GM18517 (cell line): Measurements from ENCODE around the gene SHC3.

ENCODE experiments used
- ATAC-seq: cut with Tn5 transposase; IDR thresholded peaks from one replicate; pipeline ENCODE4 v1.9.1; 2021; ENCODE audit warnings: mild to moderate bottlenecking, moderate library complexity; ENCODE audit not compliant: unreplicated experiment

SHC3 gene

GRCh38 chr9:89060790-89061189 lies 117.8 kb downstream of the SHC3 start:
- ATAC-seq = no peak

- ATAC-seq = no peak
Measured at GRCh38 chr9:89059925-89060506, 118.6 kb downstream of the SHC3 start.

- no peak for ATAC-seq
Measured at GRCh38 chr9:89058906-89059305, 119.7 kb downstream of the SHC3 start.

- ATAC-seq = no peak
Measured at GRCh38 chr9:89054865-89055495, 123.6 kb downstream of the SHC3 start.

GRCh38 chr9:89053301-89053700 lies 125.3 kb downstream of the SHC3 start:
- no peak for ATAC-seq

GRCh38 chr9:89052470-89053097 lies 126.0 kb downstream of the SHC3 start:
- ATAC-seq = no peak

- ATAC-seq = no peak
Measured at GRCh38 chr9:89051421-89052025, 127.1 kb downstream of the SHC3 start.

- no peak for ATAC-seq
Measured at GRCh38 chr9:89049646-89050045, 129.0 kb downstream of the SHC3 start.

- ATAC-seq = no peak
Measured at GRCh38 chr9:89048616-89049015, 130.0 kb downstream of the SHC3 start.

- ATAC-seq = no peak
Measured at GRCh38 chr9:89047667-89048066, 131.0 kb downstream of the SHC3 start.

GRCh38 chr9:89046832-89047231 lies 131.8 kb downstream of the SHC3 start:
- ATAC-seq = no peak

GRCh38 chr9:89044881-89045280 lies 133.7 kb downstream of the SHC3 start:
- no peak for ATAC-seq

- ATAC-seq = no peak
Measured at GRCh38 chr9:89044104-89044503, 134.5 kb downstream of the SHC3 start.

- no peak for ATAC-seq
Measured at GRCh38 chr9:89042984-89043383, 135.6 kb downstream of the SHC3 start.

GRCh38 chr9:89039664-89040063 lies 139.0 kb downstream of the SHC3 start:
- no peak for ATAC-seq

GRCh38 chr9:89039104-89039465 lies 139.5 kb downstream of the SHC3 start:
- no peak for ATAC-seq

- ATAC-seq = no peak
Measured at GRCh38 chr9:89038382-89039103, 140.1 kb downstream of the SHC3 start.

GRCh38 chr9:89037891-89038290 lies 140.7 kb downstream of the SHC3 start:
- ATAC-seq = no peak

- ATAC-seq = no peak
Measured at GRCh38 chr9:89037346-89037745, 141.3 kb downstream of the SHC3 start.

GRCh38 chr9:89036891-89037290 lies 141.7 kb downstream of the SHC3 start:
- no peak for ATAC-seq

- ATAC-seq = no peak
Measured at GRCh38 chr9:89036383-89036782, 142.2 kb downstream of the SHC3 start.

- ATAC-seq = no peak
Measured at GRCh38 chr9:89032661-89033060, 146.0 kb downstream of the SHC3 start.
